NB4 (cell line): ENCODE data around the gene ZNF746.

Experiments used
- POLR2A ChIP-seq: IDR thresholded peaks from 2 replicates; pipeline ENCODE4 v1.6.1; 2011; ENCODE audit warnings: mild to moderate bottlenecking; ENCODE audit not compliant: insufficient read length; ENCODE audit errors: extremely low read depth
- TF ChIP-seq, protein P1 (sequence below): IDR thresholded peaks from one replicate; pipeline ENCODE4 v1.5.1; 2012; ENCODE audit warnings: low read depth, low read length

DNA sequence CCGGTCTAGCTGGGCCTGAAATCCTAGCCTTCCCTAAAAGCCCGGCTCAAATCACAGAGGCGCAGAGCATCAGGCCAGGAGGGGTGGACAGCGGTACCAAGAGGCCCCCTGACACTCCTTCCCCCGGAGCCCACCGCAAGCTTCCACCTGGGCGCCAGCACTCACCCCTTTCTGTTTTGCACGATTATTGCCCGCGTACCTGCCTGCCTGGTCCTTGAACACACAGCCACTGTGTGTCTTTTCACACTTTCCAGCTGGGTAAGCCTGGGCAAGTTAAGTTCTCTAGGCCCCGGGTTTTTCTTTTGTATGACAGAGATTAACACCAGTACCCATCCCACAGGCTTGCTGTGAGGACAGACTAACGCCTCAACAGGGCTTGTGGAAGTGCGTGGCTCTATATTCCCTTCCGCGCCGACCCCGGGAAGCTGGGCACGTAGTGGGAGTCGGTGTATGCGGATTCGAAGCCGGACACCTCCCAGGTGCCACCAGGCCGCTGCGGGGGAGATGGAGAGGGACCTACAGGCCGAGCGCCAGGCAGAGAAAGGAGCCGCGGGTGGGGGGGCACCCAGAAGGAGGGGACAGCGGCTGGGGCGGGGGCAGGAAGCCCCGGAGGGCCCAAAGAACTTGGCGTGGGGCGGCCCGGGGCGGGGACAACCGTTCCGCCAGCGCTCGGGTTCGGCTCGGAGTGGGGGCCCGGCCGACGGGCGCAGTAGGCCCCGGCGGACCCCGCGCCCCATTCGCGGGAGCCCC is 792 bp downstream of the ZNF746 start:
- TF ChIP-seq, protein P1, sequence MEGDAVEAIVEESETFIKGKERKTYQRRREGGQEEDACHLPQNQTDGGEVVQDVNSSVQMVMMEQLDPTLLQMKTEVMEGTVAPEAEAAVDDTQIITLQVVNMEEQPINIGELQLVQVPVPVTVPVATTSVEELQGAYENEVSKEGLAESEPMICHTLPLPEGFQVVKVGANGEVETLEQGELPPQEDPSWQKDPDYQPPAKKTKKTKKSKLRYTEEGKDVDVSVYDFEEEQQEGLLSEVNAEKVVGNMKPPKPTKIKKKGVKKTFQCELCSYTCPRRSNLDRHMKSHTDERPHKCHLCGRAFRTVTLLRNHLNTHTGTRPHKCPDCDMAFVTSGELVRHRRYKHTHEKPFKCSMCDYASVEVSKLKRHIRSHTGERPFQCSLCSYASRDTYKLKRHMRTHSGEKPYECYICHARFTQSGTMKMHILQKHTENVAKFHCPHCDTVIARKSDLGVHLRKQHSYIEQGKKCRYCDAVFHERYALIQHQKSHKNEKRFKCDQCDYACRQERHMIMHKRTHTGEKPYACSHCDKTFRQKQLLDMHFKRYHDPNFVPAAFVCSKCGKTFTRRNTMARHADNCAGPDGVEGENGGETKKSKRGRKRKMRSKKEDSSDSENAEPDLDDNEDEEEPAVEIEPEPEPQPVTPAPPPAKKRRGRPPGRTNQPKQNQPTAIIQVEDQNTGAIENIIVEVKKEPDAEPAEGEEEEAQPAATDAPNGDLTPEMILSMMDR = no peak
- no peak for TF ChIP-seq POLR2A
